ENCODE data around the gene CCDC61.

CCDC61 gene

GRCh38 chr19:45967246-45967645 lies 28.0 kb upstream of the CCDC61 start:
- TF ChIP-seq CTCF (IDR thresholded peaks at IDR 0.05; ENCODE audit: low read depth, low read length): no peak
- H3K4me3 ChIP-seq (ENCODE audit: low read depth, low read length): no peak overlapping the region

- H3K4me3 ChIP-seq (ENCODE audit: low read depth, low read length): no peak overlapping the region
- no peak for TF ChIP-seq CTCF (IDR thresholded peaks at IDR 0.05; ENCODE audit: low read depth, low read length)
These were observed 26.6 kb upstream of the CCDC61 start for GRCh38 chr19:45968626-45969025.

- H3K4me3 ChIP-seq (ENCODE audit: low read depth, low read length): no peak overlapping the region
- no peak for TF ChIP-seq CTCF (IDR thresholded peaks at IDR 0.05; ENCODE audit: low read depth, low read length)
These were observed 25.6 kb upstream of the CCDC61 start for GRCh38 chr19:45969676-45970075.

GRCh38 chr19:45971260-45971902 lies 23.9 kb upstream of the CCDC61 start:
- no peak for TF ChIP-seq CTCF (IDR thresholded peaks at IDR 0.05; ENCODE audit: low read depth, low read length)
- H3K4me3 ChIP-seq (ENCODE audit: low read depth, low read length): no peak overlapping the region

- TF ChIP-seq CTCF (IDR thresholded peaks at IDR 0.05; ENCODE audit: low read depth, low read length): no peak
- H3K4me3 ChIP-seq (ENCODE audit: low read depth, low read length): no peak overlapping the region
These were observed 23.0 kb upstream of the CCDC61 start for GRCh38 chr19:45972081-45972946.

GRCh38 chr19:45972947-45973540 lies 22.2 kb upstream of the CCDC61 start:
- TF ChIP-seq CTCF (IDR thresholded peaks at IDR 0.05; ENCODE audit: low read depth, low read length): no peak
- no peak overlapping the region for H3K4me3 ChIP-seq (ENCODE audit: low read depth, low read length)
